GM12878 (cell line): ENCODE data around the gene EXOC3L4. TPM values are rescaled to one million over a fixed set of nuclear protein-coding genes. Genes with fewer than 3 reads are reported as not detected.
A peak's percentile ranks its signal among the peaks of the same experiment; 100 is the strongest.

ENCODE experiments used
- ATAC-seq: fragments of 200-7000 bp; cut with Tn5 transposase; 3 replicates; pipeline ENCODE4 v1.9.1; 2020; ENCODE audit warnings: mild to moderate bottlenecking, moderate library complexity
- BruUV-seq: library from RNA; stranded (reverse); fragments of 400-500 nt; replicated peaks from 2 replicates; lab custom pipeline; 2021; lab: Mats Ljungman, UMichigan
- CTCF ChIA-PET: fragments of 300-600 bp; sonication (Branson Sonifier 250); formaldehyde crosslinking; extraction: SDS; loops from one replicate; lab custom pipeline; 2021; ENCODE audit warnings: inconsistent platforms; lab: Yijun Ruan, JAX
- POLR2A ChIA-PET: fragments of 350-600 bp; formaldehyde crosslinking; extraction: SDS; loops from one replicate; lab custom pipeline; 2021; ENCODE audit warnings: inconsistent platforms; lab: Charles Lee
- RAD21 ChIA-PET: fragments of 300-600 bp; sonication (Branson Sonifier 250); formaldehyde crosslinking; loops from one replicate; lab custom pipeline; 2023; ENCODE audit warnings: antibody characterized with exemption; ENCODE audit not compliant: unreplicated experiment; lab: Charles Lee
- SMC1A ChIA-PET: fragments of 300-600 bp; sonication (Branson Sonifier 250); formaldehyde crosslinking; loops from one replicate; lab custom pipeline; 2023; ENCODE audit not compliant: unreplicated experiment, uncharacterized antibody; lab: Charles Lee
- DNase-seq: peaks from one replicate; pipeline ENCODE4 v3.0.0-alpha.2; 2011; ENCODE audit warnings: low read depth, low spot score
- FAIRE-seq: peaks from 3 replicates; lab custom pipeline; 2011; peaks lifted over from hg19 to GRCh38; lab: Jason Lieb, UNC
- H2AFZ ChIP-seq: 2 replicates; pipeline ENCODE4 v1.6.0; 2011; ENCODE audit warnings: low read depth, low read length, control low read depth; ENCODE audit not compliant: control insufficient read depth
- H3K27ac ChIP-seq: 2 replicates; pipeline ENCODE4 v1.5.1; 2011; ENCODE audit warnings: control low read depth; ENCODE audit not compliant: control insufficient read depth, insufficient read depth
- H3K27me3 ChIP-seq, 2 experiments: replicated peaks in 1 of 2; 2 replicates each; pipeline versions ENCODE4 v1.6.0 to v1.6.1; 2011; ENCODE audit warnings: low read length in 1 of 2; ENCODE audit not compliant: control insufficient read depth in 2 of 2, insufficient read depth in 2 of 2
- H3K36me3 ChIP-seq, 2 experiments: 2 replicates each; pipeline ENCODE4 v1.5.1; 2011; ENCODE audit warnings: low read length in 1 of 2; ENCODE audit not compliant: control insufficient read depth in 2 of 2, insufficient read depth in 2 of 2
- H3K4me1 ChIP-seq: 2 replicates; pipeline ENCODE4 v1.6.1; 2011; ENCODE audit warnings: mild to moderate bottlenecking, low read length, moderate library complexity, mixed read lengths; ENCODE audit not compliant: control insufficient read depth, insufficient read depth
- H3K4me2 ChIP-seq: 2 replicates; pipeline ENCODE4 v1.6.0; 2011; ENCODE audit warnings: control low read depth; ENCODE audit not compliant: control insufficient read depth, insufficient read depth
- H3K4me3 ChIP-seq: fragments of 200-600 bp; sonication (generic); 2 replicates; pipeline ENCODE4 v1.5.1; 2016
- H3K79me2 ChIP-seq: 2 replicates; pipeline ENCODE4 v1.6.0; 2011; ENCODE audit warnings: low read length; ENCODE audit not compliant: control insufficient read depth, insufficient read depth
- H3K9ac ChIP-seq: 2 replicates; pipeline ENCODE4 v1.8.0; 2011; ENCODE audit warnings: low read length, control low read depth, mixed read lengths; ENCODE audit not compliant: control insufficient read depth, insufficient read depth
- H3K9me3 ChIP-seq: replicated peaks from 3 replicates; pipeline ENCODE4 v1.5.1; 2011; ENCODE audit warnings: mild to moderate bottlenecking, low read length; ENCODE audit not compliant: control insufficient read depth, insufficient read depth
- H4K20me1 ChIP-seq: 2 replicates; pipeline ENCODE4 v1.6.0; 2011; ENCODE audit not compliant: control insufficient read depth, insufficient read depth
- CBFB ChIP-seq: IDR thresholded peaks from 2 replicates; pipeline ENCODE4 v1.6.1; 2016; ENCODE audit warnings: antibody characterized with exemption, low read depth
- E4F1 ChIP-seq: fragments of 450-650 bp; IDR thresholded peaks from 2 replicates; pipeline ENCODE4 v1.6.1; 2018; ENCODE audit warnings: borderline replicate concordance, mild to moderate bottlenecking; ENCODE audit not compliant: partially characterized antibody
- NR2C2 ChIP-seq: IDR thresholded peaks from 2 replicates; pipeline ENCODE4 v1.6.1; 2011; ENCODE audit warnings: borderline replicate concordance, low read depth; ENCODE audit not compliant: control insufficient read depth, insufficient read length
- SREBF1 ChIP-seq: IDR thresholded peaks from 2 replicates; pipeline ENCODE4 v1.6.1; 2012; ENCODE audit warnings: mild to moderate bottlenecking, low read length
- STAT1 ChIP-seq: fragments of 450-650 bp; conservative IDR thresholded peaks from 2 replicates; pipeline ENCODE4 v1.6.1; 2014; ENCODE audit warnings: antibody characterized with exemption, mild to moderate bottlenecking
- STAT3 ChIP-seq: IDR thresholded peaks from 2 replicates; pipeline ENCODE4 v1.6.1; 2011; ENCODE audit warnings: low read depth, low read length, improper control_type of control experiment
- WGBS: methylation state at CpG from one replicate; pipeline ENCODE4 v1.1.6; 2016; ENCODE audit warnings: low lambda C conversion rate; ENCODE audit not compliant: insufficient replicate concordance, insufficient coverage; ENCODE audit errors: missing lambda C conversion rate; 5-methylcytosine and 5-hydroxymethylcytosine counted together
- in situ Hi-C: fragments of 300-500 bp; cut with MboI; formaldehyde crosslinking; loops from 9 replicates; pipeline ENCODE4 v1.14.3; 2018; ENCODE audit warnings: mixed read lengths
- intact Hi-C: fragments of 100-400 bp; cut with micrococcal nuclease; formaldehyde crosslinking; loops from one replicate; pipeline ENCODE4 v1.14.2; 2022; ENCODE audit not compliant: unreplicated experiment
- polyA plus RNA-seq, 11 experiments: library from polyadenylated mRNA; depleted of rRNA in 4 of 11; unstranded in 6 of 11; stranded (reverse) in 5 of 11; fragments of >200 nt; fragmentation: Nextera tagmentation in 4 of 11; fragmentation: Illumina TruSeq in 1 of 11; extraction: Ambion mirVana in 4 of 11; extraction: Trizol in 1 of 11; gene quantifications; 1 replicate in 1 of 11; 2 replicates in 10 of 11; pipeline versions ENCODE4 v1.2.1 to v1.2.3, GENCODE V29; 2011 to 2016; ENCODE audit warnings: inconsistent platforms in 2 of 11, missing spikeins in 2 of 11, low read depth in 1 of 11
- total RNA-seq, 4 experiments: library from RNA; depleted of rRNA in 3 of 4; stranded (reverse); fragments of >200 nt in 3 of 4; fragmentation: Illumina TruSeq in 1 of 4; extraction: Trizol in 1 of 4; gene quantifications; 2 replicates each; pipeline versions ENCODE4 v1.2.1 to v1.2.3, GENCODE V29; 2013 to 2021
- TF ChIP-seq, protein P1 (sequence below): IDR thresholded peaks from 2 replicates; pipeline ENCODE4 v1.6.1; 2012; ENCODE audit warnings: mild to moderate bottlenecking, low read depth, low read length

Gene EXOC3L4
- total and polyA plus RNA-seq, 10 of the 15 experiments (the other 5 are each of a cell fraction or from before 2014, with no cell fraction given), result not detected

- H3K27me3 ChIP-seq, result peaks cover 5 to 11% of the 10 kb centered on the region in 2 experiments; a peak in 2 of 4 replicates
- no peaks in the 10 kb centered on the region for H3K9me3 ChIP-seq
- in situ Hi-C loops, result no loop called here
- POLR2A ChIA-PET, result interaction anchor here (0.8 to 1.6 kb wide), 3 partner anchors 37 to 83 kb away, joined by 3 to 5 read pairs (median 4); no protein-coding TSS in a partner anchor
- 29% methylated on average over 52 of the region's 68 CpGs for WGBS
- H3K4me1 ChIP-seq, result peaks cover 37% of the 10 kb centered on the region
- peak overlapping the region; percentile 42; the same call in 1 of the 2 replicates for H3K4me2 ChIP-seq
- FAIRE-seq (no peak), DNase-seq (no peak), ATAC-seq (no peak)
- BruUV-seq, result no TSS peak
- H3K79me2 ChIP-seq, result no peaks in the 10 kb centered on the region
- H3K36me3 ChIP-seq, result no peaks in the 10 kb centered on the region
- no peak overlapping the region for H3K27ac ChIP-seq
- intact Hi-C loops, result no loop called here
- no peaks in the 10 kb centered on the region for H4K20me1 ChIP-seq
- H3K4me3 ChIP-seq, result no peak overlapping the region
- SMC1A ChIA-PET, result interaction anchor here (1.7 to 4.6 kb wide), 5 partner anchors 27 to 191 kb away, joined by 4 to 76 read pairs (median 8); no protein-coding TSS in a partner anchor
- CTCF ChIA-PET, result interaction anchor here (0.6 to 5.0 kb wide), 15 partner anchors 7 to 287 kb away, joined by 3 to 202 read pairs (median 16); partner anchors contain the start of gene TNFAIP2
- RAD21 ChIA-PET, result interaction anchor here (1.2 to 4.6 kb wide), 7 partner anchors 17 to 191 kb away, joined by 3 to 120 read pairs (median 9); no protein-coding TSS in a partner anchor
- TF ChIP-seq, protein P1, sequence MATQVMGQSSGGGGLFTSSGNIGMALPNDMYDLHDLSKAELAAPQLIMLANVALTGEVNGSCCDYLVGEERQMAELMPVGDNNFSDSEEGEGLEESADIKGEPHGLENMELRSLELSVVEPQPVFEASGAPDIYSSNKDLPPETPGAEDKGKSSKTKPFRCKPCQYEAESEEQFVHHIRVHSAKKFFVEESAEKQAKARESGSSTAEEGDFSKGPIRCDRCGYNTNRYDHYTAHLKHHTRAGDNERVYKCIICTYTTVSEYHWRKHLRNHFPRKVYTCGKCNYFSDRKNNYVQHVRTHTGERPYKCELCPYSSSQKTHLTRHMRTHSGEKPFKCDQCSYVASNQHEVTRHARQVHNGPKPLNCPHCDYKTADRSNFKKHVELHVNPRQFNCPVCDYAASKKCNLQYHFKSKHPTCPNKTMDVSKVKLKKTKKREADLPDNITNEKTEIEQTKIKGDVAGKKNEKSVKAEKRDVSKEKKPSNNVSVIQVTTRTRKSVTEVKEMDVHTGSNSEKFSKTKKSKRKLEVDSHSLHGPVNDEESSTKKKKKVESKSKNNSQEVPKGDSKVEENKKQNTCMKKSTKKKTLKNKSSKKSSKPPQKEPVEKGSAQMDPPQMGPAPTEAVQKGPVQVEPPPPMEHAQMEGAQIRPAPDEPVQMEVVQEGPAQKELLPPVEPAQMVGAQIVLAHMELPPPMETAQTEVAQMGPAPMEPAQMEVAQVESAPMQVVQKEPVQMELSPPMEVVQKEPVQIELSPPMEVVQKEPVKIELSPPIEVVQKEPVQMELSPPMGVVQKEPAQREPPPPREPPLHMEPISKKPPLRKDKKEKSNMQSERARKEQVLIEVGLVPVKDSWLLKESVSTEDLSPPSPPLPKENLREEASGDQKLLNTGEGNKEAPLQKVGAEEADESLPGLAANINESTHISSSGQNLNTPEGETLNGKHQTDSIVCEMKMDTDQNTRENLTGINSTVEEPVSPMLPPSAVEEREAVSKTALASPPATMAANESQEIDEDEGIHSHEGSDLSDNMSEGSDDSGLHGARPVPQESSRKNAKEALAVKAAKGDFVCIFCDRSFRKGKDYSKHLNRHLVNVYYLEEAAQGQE, result no peak
- TF ChIP-seq CBFB (no peak), NR2C2 (no peak), SREBF1 (no peak), E4F1 (no peak), STAT3 (no peak), STAT1 (no peak)
- TF ChIP-seq, all 136 proteins: peak for 0
- Histone ChIP-seq H3K9ac (no peak overlapping the region), H2AFZ (no peak overlapping the region)
These were observed 9.2 kb downstream of the EXOC3L4 start for GRCh38 chr14:103103461-103104388.
